ENCODE measurements around the gene STYX.
A peak's percentile ranks its signal among the peaks of the same experiment; 100 is the strongest.

The STYX gene, protein sequence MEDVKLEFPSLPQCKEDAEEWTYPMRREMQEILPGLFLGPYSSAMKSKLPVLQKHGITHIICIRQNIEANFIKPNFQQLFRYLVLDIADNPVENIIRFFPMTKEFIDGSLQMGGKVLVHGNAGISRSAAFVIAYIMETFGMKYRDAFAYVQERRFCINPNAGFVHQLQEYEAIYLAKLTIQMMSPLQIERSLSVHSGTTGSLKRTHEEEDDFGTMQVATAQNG

DNA sequence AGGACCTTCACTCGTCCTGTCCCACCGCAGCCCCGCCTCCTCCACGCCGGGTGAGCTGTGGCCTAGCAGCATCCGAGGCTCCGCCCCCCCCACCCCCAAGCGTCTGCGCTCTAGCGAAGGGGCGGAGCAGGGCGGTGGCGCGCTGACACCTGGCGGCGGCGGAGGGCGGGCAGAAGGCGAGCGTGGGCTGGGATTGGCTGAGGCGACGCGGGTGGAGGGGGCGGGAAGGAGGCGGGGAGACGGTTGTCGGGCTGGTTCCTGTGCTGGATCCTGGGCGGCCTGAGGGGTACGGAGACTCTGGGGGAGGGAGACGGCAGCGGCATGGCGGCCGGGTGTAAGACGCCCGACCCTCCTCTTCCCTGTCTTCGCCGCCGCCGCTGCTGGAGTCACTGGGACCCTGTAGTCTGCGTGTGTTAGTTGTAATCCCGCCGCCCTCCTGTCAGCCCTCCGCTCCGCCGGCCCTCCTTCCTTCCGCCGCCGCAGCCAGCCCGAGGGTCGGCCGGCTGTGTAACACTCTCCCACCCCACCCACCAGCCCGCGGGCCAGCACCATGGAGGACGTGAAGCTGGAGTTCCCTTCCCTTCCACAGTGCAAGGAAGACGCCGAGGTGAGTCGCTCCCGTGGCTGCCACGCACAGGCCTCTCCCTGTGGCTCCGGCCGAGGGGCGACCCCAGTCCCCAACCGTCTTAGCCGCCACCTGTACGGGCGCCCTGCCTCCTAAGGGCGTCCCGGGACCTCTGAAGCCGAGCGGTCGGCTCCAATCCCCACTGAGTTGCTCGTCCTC, at the start of gene STYX:
STYX (plus strand) TSS at position 242 of the 784 bp plus-strand sequence; CDS start at position 551, 309 bp downstream.
- H3K27ac Mint-ChIP-seq: peak within 1 kb of the TSS; percentile 97
- H3K27me3 Mint-ChIP-seq: no peaks in the 10 kb centered on the region
- H3K9me3 Mint-ChIP-seq: no peaks in the 10 kb centered on the region
- H3K36me3 Mint-ChIP-seq (ENCODE audit: low read depth): peaks cover 75% of the 10 kb centered on the region
- peak within 1 kb of the TSS; percentile 94 for H3K4me3 Mint-ChIP-seq
- intact Hi-C loops (cut with micrococcal nuclease): loop anchor here (2.0 to 10.0 kb wide), 4 partner anchors 13 to 425 kb away; partner anchors contain the start of genes DDHD1, GPR137C and TXNDC16
- peaks cover 20% of the 10 kb centered on the region for H3K4me1 Mint-ChIP-seq (ENCODE audit: low read depth)

DNA sequence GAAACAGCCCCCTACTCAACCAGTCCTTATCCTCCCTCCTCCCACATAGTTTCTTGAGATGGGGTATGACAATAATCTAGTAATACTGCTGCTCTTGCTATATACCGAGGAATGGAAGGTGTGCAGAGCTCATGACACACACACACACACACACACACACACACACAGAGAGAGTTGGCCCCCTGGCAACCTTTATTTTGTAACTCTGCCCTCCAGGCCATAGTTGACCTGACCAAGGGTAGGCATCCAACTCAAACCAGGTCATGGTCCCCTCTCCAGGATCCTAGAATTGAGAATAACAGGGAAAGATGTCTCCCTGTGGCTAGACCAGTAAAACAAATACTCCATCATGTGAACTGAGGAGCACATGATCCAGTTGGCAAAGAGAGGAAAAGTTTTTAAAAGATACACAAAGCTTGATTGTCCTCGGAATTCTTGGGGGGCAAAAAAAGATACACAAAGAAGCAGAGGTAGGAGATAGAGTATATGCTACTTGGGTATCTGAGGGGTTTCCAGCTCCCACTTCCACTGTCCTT, 45.9 kb upstream of the STYX start:
- Mint-ChIP-seq H3K9me3 (no peaks in the 10 kb centered on the region), H3K27me3 (no peaks in the 10 kb centered on the region), H3K4me3 (no peak overlapping the region), H3K36me3 (ENCODE audit: low read depth) (peaks cover 12% of the 10 kb centered on the region), H3K4me1 (ENCODE audit: low read depth) (peaks cover 31% of the 10 kb centered on the region), H3K27ac (no peak overlapping the region)
- intact Hi-C loops (cut with micrococcal nuclease): no loop called here

DNA sequence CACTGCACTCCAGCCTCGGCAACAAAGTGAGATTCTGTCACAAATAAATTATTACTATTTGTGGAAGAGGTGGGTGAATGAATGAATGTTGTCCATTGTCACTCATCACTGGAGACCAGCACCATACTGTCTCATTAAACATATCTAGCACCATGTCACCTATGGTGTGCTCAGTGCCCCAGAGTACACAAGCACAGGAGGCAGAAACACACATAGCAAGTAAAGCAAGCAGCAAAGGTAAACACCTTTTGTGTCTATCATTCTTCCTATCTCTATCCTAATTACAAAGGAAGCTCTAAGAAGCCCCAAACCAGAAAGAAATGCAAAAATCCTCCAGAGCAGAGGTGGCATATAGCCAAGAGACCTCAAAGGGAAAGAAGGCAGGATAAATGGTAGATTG, 43.8 kb upstream of the STYX start:
- Mint-ChIP-seq H3K27me3 (no peaks in the 10 kb centered on the region), H3K36me3 (ENCODE audit: low read depth) (peaks cover 9% of the 10 kb centered on the region), H3K27ac (no peak overlapping the region), H3K4me1 (ENCODE audit: low read depth) (peaks cover 41% of the 10 kb centered on the region), H3K9me3 (no peaks in the 10 kb centered on the region), H3K4me3 (no peak overlapping the region)
- intact Hi-C loops (cut with micrococcal nuclease): no loop called here

DNA sequence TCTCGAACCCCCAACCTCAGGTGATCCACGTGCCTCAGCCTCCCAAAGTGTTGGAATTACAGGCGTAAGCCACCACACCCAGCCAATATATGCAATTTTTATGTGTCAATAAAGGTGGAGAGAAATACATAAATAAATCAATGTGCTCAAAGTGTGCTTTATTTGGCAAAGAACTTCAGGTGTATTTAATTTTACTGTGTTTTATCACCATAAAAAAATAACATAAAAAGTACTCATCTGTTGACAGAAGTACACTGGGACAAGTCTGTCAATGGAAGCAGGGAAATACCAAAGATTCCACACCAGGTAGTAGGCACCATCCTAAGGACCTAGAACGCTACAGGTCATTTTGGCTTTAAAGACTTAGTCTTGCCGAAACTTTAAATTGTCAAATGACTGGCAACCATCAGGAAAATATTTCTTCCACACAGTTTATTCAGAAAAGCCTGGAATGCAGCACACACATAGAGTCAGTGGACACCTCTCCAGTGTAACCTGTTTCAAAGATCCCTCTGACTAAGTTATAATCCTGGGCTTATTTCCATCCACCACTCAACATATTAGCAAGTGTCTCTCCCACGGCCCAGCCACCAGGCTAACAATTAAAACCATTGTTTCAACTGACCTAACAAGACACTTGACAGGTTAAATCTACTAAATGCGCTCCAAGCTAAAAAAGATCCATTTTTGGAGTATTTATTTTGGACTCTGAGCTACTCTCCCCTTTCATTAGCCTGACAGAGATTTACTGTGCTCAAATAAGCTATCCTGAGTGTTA, 38.8 kb upstream of the STYX start:
- peaks cover 64% of the 10 kb centered on the region for H3K4me1 Mint-ChIP-seq (ENCODE audit: low read depth)
- H3K9me3 Mint-ChIP-seq: no peaks in the 10 kb centered on the region
- no peak overlapping the region for H3K27ac Mint-ChIP-seq
- no peak overlapping the region for H3K4me3 Mint-ChIP-seq
- H3K36me3 Mint-ChIP-seq (ENCODE audit: low read depth): peaks cover 20% of the 10 kb centered on the region
- no peaks in the 10 kb centered on the region for H3K27me3 Mint-ChIP-seq
- intact Hi-C loops (cut with micrococcal nuclease): loop anchor here (5.0 to 10.0 kb wide), 2 partner anchors 41 to 376 kb away; partner anchors contain the start of genes PTGER2 and STYX

DNA sequence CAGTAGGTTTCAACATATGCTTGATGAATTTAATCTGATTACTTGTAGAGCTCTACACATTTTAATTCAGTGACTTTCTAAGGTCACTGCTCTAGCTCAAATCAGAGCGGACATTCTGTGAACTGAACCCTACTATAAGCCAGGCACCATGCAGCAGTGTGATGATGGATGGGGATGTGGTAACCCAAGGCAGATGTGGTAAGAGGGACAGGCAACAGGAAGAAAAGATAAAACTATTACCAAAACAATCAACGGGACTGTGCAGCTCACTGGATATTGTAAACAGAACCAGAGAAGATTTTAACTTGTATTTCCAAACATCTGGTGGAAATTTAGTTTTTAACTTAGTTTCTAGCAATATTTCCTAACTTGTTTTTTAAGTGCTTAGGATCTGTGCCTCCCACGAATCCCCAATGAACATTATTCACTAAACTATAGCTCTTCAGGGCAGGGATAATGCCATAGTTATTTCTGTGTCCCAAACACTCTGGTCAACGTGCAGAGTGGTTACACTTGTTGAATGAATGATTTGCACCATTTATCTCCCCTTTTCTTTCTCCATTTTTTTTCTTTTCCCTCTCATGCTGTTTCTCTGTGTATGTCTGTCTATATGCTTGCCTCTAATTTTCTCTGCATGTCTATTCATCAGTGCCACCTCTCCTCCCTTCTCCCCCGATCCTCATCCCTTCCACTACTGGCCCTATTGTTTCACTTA, 37.6 kb upstream of the STYX start:
- Mint-ChIP-seq H3K9me3 (no peaks in the 10 kb centered on the region), H3K27me3 (no peaks in the 10 kb centered on the region), H3K36me3 (ENCODE audit: low read depth) (peaks cover 20% of the 10 kb centered on the region), H3K4me1 (ENCODE audit: low read depth) (peaks cover 67% of the 10 kb centered on the region), H3K27ac (no peak overlapping the region), H3K4me3 (peak overlapping the region; percentile 28)
- intact Hi-C loops (cut with micrococcal nuclease): loop anchor here (5.0 to 10.0 kb wide), 2 partner anchors 40 to 378 kb away; partner anchors contain the start of genes PTGER2 and STYX

DNA sequence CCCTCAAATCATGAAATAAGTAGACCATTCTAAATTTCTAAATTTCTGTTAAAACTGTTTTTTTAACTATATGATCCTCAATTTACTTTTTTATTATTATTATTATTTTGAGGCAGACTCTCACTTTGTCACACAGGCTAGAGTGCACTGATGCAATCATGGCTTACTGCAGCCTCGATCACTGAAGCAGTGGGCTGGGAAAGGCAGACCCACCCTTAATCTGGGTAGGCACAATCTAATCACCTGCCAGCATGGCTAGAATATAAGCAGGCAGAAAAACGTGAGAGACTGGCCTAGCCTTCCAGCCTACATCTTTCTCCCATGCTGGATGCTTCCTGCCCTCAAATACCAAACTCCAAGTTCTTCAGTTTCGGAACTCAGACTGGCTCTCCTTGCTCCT, 36.9 kb upstream of the STYX start:
- Mint-ChIP-seq H3K4me3 (no peak overlapping the region), H3K4me1 (ENCODE audit: low read depth) (peaks cover 67% of the 10 kb centered on the region), H3K36me3 (ENCODE audit: low read depth) (peaks cover 20% of the 10 kb centered on the region), H3K27ac (peak overlapping the region; percentile 51), H3K27me3 (no peaks in the 10 kb centered on the region), H3K9me3 (no peaks in the 10 kb centered on the region)
- intact Hi-C loops (cut with micrococcal nuclease): loop anchor here (5.0 to 10.0 kb wide), 2 partner anchors 39 to 378 kb away; partner anchors contain the start of genes PTGER2 and STYX

DNA sequence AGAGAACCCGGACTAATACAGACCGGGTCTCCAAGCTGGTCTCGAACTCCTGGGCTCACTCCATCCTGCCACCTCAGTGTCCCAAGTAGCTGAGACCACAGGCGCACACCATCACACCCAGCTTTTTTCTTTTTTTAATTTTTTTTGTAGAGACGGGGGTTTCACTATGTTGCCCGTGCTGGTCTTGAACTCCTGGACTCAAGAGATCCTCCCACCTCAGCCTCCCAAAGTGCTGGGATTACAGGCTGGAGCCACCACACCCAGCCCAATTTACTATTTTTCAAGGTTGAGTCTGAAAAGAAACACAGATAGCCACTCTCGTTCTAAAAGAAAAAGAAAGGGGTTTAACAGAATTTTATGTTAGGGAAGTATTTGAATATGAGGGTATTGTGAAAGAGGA, 36.4 kb upstream of the STYX start:
- peaks cover 63% of the 10 kb centered on the region for H3K4me1 Mint-ChIP-seq (ENCODE audit: low read depth)
- no peaks in the 10 kb centered on the region for H3K27me3 Mint-ChIP-seq
- intact Hi-C loops (cut with micrococcal nuclease): loop anchor here (5.0 to 10.0 kb wide), 2 partner anchors 39 to 379 kb away; partner anchors contain the start of genes PTGER2 and STYX
- peaks cover 20% of the 10 kb centered on the region for H3K36me3 Mint-ChIP-seq (ENCODE audit: low read depth)
- no peaks in the 10 kb centered on the region for H3K9me3 Mint-ChIP-seq
- peak overlapping the region; percentile 51 for H3K27ac Mint-ChIP-seq
- H3K4me3 Mint-ChIP-seq: peak overlapping the region; percentile 31

DNA sequence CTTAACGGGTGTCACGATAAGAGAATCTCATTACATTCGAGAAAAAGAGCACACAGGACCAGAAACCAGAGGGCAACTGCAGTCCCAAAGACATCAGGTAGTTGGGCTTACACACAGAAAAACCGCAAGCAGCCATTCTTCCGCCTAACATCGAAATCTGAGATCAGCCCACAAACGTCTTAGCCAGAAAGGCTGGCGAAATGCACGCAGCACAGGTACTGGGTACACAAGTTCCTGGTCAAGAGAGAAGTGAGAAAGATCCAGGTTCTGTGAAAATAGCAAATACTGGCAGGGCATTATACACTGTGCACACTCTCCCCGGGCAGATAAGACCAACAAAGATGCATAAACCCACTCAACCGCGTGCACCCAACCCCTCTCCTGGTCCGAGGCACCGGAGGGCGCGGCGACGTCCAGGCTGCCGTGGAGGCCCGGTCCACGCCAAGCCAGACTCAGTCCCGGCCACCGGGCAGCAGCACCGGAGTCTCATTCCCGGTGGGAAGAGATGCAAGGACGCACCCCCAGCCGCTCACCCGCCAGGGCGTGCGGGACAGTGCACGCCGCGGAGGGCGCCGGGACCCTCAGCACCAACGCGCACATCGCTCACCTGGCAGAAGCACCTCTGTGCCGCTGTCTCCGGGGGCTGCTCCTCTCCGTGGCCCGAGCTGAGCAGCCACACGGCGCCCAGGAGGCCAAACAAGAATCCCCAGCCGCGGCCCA, 35.0 kb upstream of the STYX start:
- H3K4me1 Mint-ChIP-seq (ENCODE audit: low read depth): peaks cover 63% of the 10 kb centered on the region

DNA sequence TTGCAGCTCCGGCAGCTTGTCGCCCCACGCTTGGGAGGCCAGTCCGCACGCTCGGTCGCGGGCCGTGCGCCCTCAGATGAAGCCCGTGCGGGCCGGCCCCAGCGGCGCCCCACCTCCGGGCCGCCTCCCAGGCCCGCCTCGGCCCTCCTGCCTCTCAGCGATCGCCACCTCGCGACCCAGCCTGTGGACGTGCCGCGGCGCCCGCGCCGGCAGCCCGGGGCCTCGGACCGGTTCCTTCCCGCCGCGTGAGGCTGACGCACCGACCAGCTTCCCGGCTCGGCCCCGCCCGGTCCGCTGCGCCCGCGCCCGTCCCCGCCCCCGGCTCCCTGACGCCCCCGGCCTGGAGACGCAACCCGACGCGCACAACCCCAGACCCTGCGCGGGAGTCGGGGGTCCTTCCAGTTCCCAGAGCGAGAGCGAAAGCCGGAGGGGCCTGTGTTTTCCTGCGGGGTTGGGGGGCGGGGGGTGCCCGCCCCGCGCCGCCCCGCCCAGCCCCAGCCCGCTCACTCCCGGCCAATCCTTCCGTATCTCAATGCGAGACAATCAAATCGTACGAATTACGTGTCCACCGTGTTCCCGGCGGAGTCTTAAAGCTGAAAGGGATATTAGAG, 34.4 kb upstream of the STYX start, which contains the start of gene ERO1A:
ERO1A (minus strand) TSS at position 78 of the 611 bp plus-strand sequence; CDS start at position 1, 77 bp downstream.
- peaks cover 14% of the 10 kb centered on the region for H3K36me3 Mint-ChIP-seq (ENCODE audit: low read depth)
- H3K27me3 Mint-ChIP-seq: no peaks in the 10 kb centered on the region
- H3K9me3 Mint-ChIP-seq: no peaks in the 10 kb centered on the region
- peaks cover 58% of the 10 kb centered on the region for H3K4me1 Mint-ChIP-seq (ENCODE audit: low read depth)
- peak within 1 kb of the TSS; percentile 87 for H3K4me3 Mint-ChIP-seq
- intact Hi-C loops (cut with micrococcal nuclease): loop anchor here (1.0 to 10.0 kb wide), 3 partner anchors 12 to 381 kb away; partner anchors contain the start of genes GPR137C, PSMC6, PTGER2 and TXNDC16
- H3K27ac Mint-ChIP-seq: peak within 1 kb of the TSS; percentile 92

More for the DNA sequence above, 35.0 kb upstream of the STYX start:
- Mint-ChIP-seq H3K4me3 (peak overlapping the region; percentile 87), H3K27ac (peak overlapping the region; percentile 92), H3K36me3 (ENCODE audit: low read depth) (peaks cover 18% of the 10 kb centered on the region), H3K9me3 (no peaks in the 10 kb centered on the region), H3K27me3 (no peaks in the 10 kb centered on the region)
- intact Hi-C loops (cut with micrococcal nuclease): loop anchor here (2.0 to 10.0 kb wide), 3 partner anchors 37 to 380 kb away; partner anchors contain the start of genes GPR137C, PTGER2, STYX and TXNDC16

DNA sequence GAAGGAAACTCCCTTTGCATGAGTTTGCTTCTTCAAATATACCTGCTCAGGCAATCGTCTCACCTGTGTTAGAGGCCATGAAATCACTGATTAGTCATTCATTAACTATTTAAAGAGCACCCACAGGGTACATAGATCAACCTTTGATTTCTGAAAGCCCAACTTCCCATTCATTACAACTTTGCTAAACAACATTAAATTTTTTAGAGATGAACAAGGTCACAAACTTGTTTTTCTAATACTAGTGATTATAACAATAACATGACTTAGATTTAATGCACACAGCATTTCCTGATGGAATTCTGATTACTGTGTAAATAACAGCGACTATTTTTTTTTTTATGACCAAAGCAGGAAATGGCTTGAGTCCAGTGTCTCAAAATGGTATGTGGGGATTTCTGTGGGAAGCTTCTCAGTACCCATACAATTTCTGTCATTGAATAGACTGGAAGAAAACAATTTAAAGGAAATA, 29.2 kb upstream of the STYX start:
- intact Hi-C loops (cut with micrococcal nuclease): no loop called here
- H3K4me1 Mint-ChIP-seq (ENCODE audit: low read depth): peaks cover 39% of the 10 kb centered on the region
- H3K27me3 Mint-ChIP-seq: no peaks in the 10 kb centered on the region
- H3K4me3 Mint-ChIP-seq: no peak overlapping the region
- H3K36me3 Mint-ChIP-seq (ENCODE audit: low read depth): no peaks in the 10 kb centered on the region
- no peaks in the 10 kb centered on the region for H3K9me3 Mint-ChIP-seq
- H3K27ac Mint-ChIP-seq: no peak overlapping the region

DNA sequence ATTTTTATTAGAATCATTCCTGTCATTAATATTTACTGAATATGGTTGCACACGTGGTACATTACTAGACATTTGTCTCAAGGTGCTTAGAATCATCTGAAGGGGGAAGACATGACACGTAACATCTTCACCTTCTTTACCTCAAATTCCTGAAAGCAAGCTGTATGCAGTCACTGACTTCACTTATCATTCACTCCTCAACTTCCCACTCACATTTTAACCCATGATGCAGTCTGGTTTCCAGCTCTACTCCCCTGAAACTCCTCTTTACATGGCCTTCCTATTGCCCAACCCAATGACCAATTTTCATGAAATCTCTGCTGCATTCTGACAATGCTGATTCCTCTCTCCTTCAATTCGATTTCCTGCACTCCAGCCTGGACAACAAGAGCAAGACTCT, 28.7 kb upstream of the STYX start:
- intact Hi-C loops (cut with micrococcal nuclease): no loop called here
- no peaks in the 10 kb centered on the region for H3K36me3 Mint-ChIP-seq (ENCODE audit: low read depth)
- no peaks in the 10 kb centered on the region for H3K27me3 Mint-ChIP-seq
- H3K27ac Mint-ChIP-seq: no peak overlapping the region
- no peak overlapping the region for H3K4me3 Mint-ChIP-seq
- H3K4me1 Mint-ChIP-seq (ENCODE audit: low read depth): peaks cover 41% of the 10 kb centered on the region
- no peaks in the 10 kb centered on the region for H3K9me3 Mint-ChIP-seq

DNA sequence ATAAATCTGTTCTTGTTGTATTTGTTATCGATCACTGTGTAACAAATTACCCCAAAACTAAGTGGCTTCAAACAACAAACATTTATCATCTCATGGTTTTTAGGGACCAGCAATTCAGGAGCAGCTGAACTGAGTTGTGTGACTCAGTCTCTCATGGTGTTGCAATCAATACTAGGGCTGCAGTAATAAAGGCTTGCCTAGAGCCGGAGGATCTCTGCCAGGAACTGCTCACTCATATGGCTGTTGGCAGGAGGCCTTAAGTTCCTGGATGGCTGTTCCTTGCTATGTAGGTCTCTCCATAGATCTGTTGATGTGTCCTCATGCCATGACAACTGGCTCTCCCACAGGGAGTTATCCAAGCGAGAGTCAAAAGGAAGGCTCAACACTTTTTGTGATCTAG, 26.7 kb upstream of the STYX start:
- Mint-ChIP-seq H3K36me3 (ENCODE audit: low read depth) (peaks cover 13% of the 10 kb centered on the region), H3K4me3 (no peak overlapping the region), H3K9me3 (no peaks in the 10 kb centered on the region), H3K27me3 (no peaks in the 10 kb centered on the region), H3K27ac (peak overlapping the region; percentile 66), H3K4me1 (ENCODE audit: low read depth) (peaks cover 37% of the 10 kb centered on the region)
- intact Hi-C loops (cut with micrococcal nuclease): no loop called here

Data from dendritic cell treated with granulocyte-macrophage colony-stimulating factor and Interleukin-4, amounts not matched to agents 40 ng/mL and 50 ng/mL, for 4 days (primary cell).